Activated naive CD8-positive, alpha-beta T cell (primary cell): ENCODE data around the gene PRKAR1B.

Experiments
- H3K27ac Mint-ChIP-seq: one replicate; pipeline ENCODE4 v1.8.0; 2021; ENCODE audit warnings: mixed read lengths
- H3K27me3 Mint-ChIP-seq: one replicate; pipeline ENCODE4 v1.8.0; 2021; ENCODE audit warnings: mixed read lengths
- H3K36me3 Mint-ChIP-seq: one replicate; pipeline ENCODE4 v1.8.0; 2021; ENCODE audit warnings: mixed read lengths
- H3K4me1 Mint-ChIP-seq: one replicate; pipeline ENCODE4 v1.8.0; 2021; ENCODE audit warnings: low read depth, mixed read lengths
- H3K4me3 Mint-ChIP-seq: one replicate; pipeline ENCODE4 v1.8.0; 2021; ENCODE audit warnings: mild to moderate bottlenecking, mixed read lengths
- H3K9me3 Mint-ChIP-seq: one replicate; pipeline ENCODE4 v1.8.0; 2021; ENCODE audit warnings: low read depth, mixed read lengths

PRKAR1B gene

GRCh38 chr7:684416-684815 lies 42.7 kb downstream of the PRKAR1B start:
- no peak overlapping the region for H3K4me3 Mint-ChIP-seq
- no peaks in the 10 kb centered on the region for H3K27me3 Mint-ChIP-seq
- peaks cover 13% of the 10 kb centered on the region for H3K9me3 Mint-ChIP-seq
- no peak overlapping the region for H3K27ac Mint-ChIP-seq
- no peaks in the 10 kb centered on the region for H3K4me1 Mint-ChIP-seq
- H3K36me3 Mint-ChIP-seq: peaks cover 30% of the 10 kb centered on the region

- no peaks in the 10 kb centered on the region for H3K27me3 Mint-ChIP-seq
- no peak overlapping the region for H3K4me3 Mint-ChIP-seq
- no peaks in the 10 kb centered on the region for H3K4me1 Mint-ChIP-seq
- H3K36me3 Mint-ChIP-seq: peaks cover 30% of the 10 kb centered on the region
- H3K9me3 Mint-ChIP-seq: peaks cover 12% of the 10 kb centered on the region
- no peak overlapping the region for H3K27ac Mint-ChIP-seq
These were observed 43.4 kb downstream of the PRKAR1B start for GRCh38 chr7:683526-684205.

GRCh38 chr7:682810-683209 lies 44.3 kb downstream of the PRKAR1B start:
- H3K36me3 Mint-ChIP-seq: peaks cover 30% of the 10 kb centered on the region
- H3K27me3 Mint-ChIP-seq: no peaks in the 10 kb centered on the region
- H3K4me3 Mint-ChIP-seq: no peak overlapping the region
- H3K27ac Mint-ChIP-seq: no peak overlapping the region
- no peaks in the 10 kb centered on the region for H3K4me1 Mint-ChIP-seq
- peaks cover 10% of the 10 kb centered on the region for H3K9me3 Mint-ChIP-seq

GRCh38 chr7:681551-682307 lies 45.4 kb downstream of the PRKAR1B start:
- H3K36me3 Mint-ChIP-seq: peaks cover 22% of the 10 kb centered on the region
- H3K27me3 Mint-ChIP-seq: no peaks in the 10 kb centered on the region
- peaks cover 4% of the 10 kb centered on the region for H3K9me3 Mint-ChIP-seq
- no peak overlapping the region for H3K4me3 Mint-ChIP-seq
- H3K4me1 Mint-ChIP-seq: no peaks in the 10 kb centered on the region
- H3K27ac Mint-ChIP-seq: no peak overlapping the region

DNA sequence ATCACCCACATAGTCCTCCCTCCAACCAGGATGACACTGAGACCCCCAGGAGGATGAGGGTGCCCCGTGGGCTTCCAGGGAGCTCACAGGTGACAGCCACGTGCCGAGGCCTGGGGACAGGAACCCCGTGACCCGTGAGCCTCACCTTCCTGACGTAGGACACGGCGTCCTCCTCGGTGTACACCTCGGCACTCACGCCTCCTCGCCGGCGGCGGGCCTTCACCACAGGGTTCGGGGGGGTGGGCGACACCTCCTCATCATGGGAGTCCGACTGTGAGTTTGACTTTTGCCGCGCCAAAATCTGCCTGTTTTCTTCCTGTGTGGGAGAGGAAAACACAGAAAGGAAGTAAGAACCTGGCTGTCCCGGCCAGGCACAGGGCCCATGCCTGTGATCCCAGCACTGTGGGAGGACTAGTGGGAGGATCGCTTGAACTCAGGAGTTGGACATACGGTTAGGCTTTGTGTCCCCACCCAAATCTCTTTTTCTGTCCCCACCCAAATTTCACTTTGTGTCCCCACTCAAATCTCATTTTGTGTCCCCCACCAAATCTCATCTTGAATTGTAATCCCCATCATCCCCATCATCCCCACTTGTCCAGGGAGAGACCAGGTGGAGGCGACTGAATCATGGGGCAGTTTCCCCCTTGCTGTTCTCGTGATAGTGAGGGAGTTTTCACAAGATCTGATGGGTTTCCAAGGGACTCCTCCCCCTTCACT lies 46.5 kb downstream of the PRKAR1B start:
- Mint-ChIP-seq H3K4me1 (no peaks in the 10 kb centered on the region), H3K9me3 (no peaks in the 10 kb centered on the region), H3K27me3 (no peaks in the 10 kb centered on the region), H3K36me3 (peaks cover 17% of the 10 kb centered on the region), H3K4me3 (no peak overlapping the region), H3K27ac (no peak overlapping the region)

GRCh38 chr7:676972-677385 lies 50.1 kb downstream of the PRKAR1B start:
- H3K4me1 Mint-ChIP-seq: no peaks in the 10 kb centered on the region
- H3K36me3 Mint-ChIP-seq: peaks cover 27% of the 10 kb centered on the region

DNA sequence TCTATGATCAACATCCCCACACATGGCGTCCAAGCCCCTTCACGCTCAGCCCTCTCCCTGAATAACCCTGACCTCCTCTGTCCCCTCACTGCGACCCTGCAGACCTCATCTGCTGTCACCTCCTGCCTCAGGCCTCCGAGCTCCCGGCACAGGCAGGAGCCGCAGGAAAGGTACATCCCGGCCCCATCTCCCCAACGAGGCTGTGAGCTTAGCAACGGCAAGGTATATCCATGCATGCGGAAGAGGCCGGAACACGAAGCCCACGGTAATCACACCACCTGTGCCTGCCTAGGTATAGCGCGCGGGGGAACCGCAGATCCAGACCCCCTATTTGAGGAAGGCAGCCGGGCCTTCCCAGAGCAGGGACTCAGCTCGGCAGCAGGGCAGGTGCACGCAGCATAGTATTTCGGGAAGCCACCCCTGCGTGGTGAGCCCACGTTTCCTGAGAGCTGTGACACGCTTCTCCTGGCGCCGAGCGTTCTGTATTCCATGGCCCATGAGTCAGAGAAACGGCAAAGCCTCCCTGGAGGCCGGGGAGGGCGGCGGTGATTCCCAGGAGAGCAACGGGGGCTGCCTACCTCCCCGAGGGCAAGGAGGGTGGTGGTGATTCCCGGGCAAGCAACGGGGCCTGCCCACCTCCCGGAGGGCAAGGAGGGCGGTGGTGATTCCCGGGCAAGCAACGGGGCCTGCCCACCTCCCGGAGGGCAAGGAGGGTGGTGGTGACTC lies 50.7 kb downstream of the PRKAR1B start:
- Mint-ChIP-seq H3K4me1 (no peaks in the 10 kb centered on the region), H3K36me3 (peaks cover 27% of the 10 kb centered on the region), H3K4me3 (no peak overlapping the region), H3K27me3 (no peaks in the 10 kb centered on the region), H3K27ac (no peak overlapping the region), H3K9me3 (no peaks in the 10 kb centered on the region)

More at GRCh38 chr7:676972-677385, 50.1 kb downstream of the PRKAR1B start:
- Mint-ChIP-seq H3K9me3 (no peaks in the 10 kb centered on the region), H3K27me3 (no peaks in the 10 kb centered on the region), H3K4me3 (no peak overlapping the region), H3K27ac (no peak overlapping the region)

DNA sequence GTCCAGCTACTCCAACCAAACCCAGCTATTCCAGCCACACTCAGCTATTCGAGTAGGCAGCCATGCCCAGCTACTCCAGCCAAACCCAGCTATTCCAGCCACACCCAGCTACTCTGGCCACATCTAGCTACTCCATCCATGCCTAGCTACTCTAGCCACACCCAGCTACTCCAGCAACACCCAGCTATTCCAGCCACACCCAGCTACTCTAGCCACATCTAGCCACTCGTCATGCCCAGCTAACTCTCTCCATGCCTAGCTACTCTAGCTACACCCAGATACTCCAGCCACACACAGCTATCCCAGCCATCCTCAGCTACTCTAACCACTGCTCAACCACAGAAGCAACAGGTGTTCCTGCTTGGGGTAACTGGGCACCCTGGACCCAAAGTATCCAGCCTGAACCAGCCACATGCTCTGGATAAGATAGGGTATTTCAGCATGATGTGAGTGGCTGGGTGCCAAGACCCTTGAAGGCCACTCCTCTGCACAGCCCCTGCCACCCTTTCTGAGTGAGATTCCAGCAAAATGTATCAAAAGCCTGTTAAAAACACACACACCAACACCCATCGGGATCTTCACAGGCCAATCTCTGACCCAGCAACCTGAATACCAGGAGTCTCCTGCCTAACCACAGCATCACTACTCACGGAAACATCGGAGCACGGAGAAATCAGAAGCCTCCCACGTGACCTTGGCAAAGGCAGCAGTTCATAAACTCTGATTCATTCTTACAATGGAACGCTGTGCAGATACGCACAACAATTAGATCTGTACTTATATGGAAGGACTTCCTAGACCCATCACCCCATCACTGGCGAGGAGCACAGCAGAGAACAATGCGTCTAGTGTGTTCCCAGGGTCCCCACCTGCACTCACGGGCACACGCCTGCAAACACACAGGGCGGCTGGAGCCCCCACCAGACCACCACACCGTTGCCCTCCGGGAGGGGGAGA lies 52.3 kb downstream of the PRKAR1B start:
- Mint-ChIP-seq H3K27me3 (no peaks in the 10 kb centered on the region), H3K4me1 (no peaks in the 10 kb centered on the region), H3K27ac (peak overlapping the region; percentile 41), H3K4me3 (no peak overlapping the region), H3K9me3 (no peaks in the 10 kb centered on the region), H3K36me3 (peaks cover 21% of the 10 kb centered on the region)

- no peak overlapping the region for H3K4me3 Mint-ChIP-seq
- no peak overlapping the region for H3K27ac Mint-ChIP-seq
- H3K4me1 Mint-ChIP-seq: no peaks in the 10 kb centered on the region
- H3K27me3 Mint-ChIP-seq: no peaks in the 10 kb centered on the region
- H3K36me3 Mint-ChIP-seq: peaks cover 19% of the 10 kb centered on the region
- no peaks in the 10 kb centered on the region for H3K9me3 Mint-ChIP-seq
These were observed 53.2 kb downstream of the PRKAR1B start for GRCh38 chr7:673681-674453.

- H3K4me1 Mint-ChIP-seq: no peaks in the 10 kb centered on the region
- H3K27me3 Mint-ChIP-seq: no peaks in the 10 kb centered on the region
- no peak overlapping the region for H3K27ac Mint-ChIP-seq
- no peaks in the 10 kb centered on the region for H3K9me3 Mint-ChIP-seq
- H3K4me3 Mint-ChIP-seq: no peak overlapping the region
- H3K36me3 Mint-ChIP-seq: peaks cover 20% of the 10 kb centered on the region
These were observed 54.2 kb downstream of the PRKAR1B start for GRCh38 chr7:672891-673290.

DNA sequence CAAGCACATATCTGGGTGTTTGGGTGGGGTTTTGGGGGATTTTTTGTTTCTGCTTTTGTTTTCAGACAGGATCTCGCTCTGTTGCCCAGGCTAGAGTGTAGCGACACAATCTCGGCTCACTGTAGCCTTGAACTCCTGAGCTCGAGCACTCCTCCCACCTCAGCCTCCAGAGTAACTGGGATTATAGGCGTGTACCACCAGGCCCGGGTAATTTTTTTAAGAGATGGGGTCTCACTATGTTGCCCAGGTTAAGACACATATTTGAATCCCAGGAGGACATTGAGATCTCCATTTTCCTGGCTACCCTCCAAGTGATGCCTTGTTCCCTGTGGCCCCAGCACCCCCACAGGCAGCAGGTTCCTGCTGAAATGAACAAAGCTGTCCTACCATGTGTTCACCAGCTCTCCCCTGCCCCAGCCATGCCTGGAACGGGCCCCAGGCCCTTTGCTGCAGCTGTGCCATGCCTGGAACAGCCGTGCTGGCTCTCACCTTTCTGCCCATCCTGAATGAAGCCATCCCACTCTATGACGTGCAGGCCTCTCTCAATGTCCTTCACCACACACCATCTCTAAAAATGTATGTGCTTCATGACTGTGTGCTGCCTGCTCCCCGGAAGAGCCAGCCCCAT lies 55.6 kb downstream of the PRKAR1B start:
- no peak overlapping the region for H3K4me3 Mint-ChIP-seq
- no peaks in the 10 kb centered on the region for H3K4me1 Mint-ChIP-seq
- no peaks in the 10 kb centered on the region for H3K9me3 Mint-ChIP-seq
- H3K27me3 Mint-ChIP-seq: no peaks in the 10 kb centered on the region
- H3K36me3 Mint-ChIP-seq: peaks cover 20% of the 10 kb centered on the region
- peak overlapping the region; percentile 16 for H3K27ac Mint-ChIP-seq

DNA sequence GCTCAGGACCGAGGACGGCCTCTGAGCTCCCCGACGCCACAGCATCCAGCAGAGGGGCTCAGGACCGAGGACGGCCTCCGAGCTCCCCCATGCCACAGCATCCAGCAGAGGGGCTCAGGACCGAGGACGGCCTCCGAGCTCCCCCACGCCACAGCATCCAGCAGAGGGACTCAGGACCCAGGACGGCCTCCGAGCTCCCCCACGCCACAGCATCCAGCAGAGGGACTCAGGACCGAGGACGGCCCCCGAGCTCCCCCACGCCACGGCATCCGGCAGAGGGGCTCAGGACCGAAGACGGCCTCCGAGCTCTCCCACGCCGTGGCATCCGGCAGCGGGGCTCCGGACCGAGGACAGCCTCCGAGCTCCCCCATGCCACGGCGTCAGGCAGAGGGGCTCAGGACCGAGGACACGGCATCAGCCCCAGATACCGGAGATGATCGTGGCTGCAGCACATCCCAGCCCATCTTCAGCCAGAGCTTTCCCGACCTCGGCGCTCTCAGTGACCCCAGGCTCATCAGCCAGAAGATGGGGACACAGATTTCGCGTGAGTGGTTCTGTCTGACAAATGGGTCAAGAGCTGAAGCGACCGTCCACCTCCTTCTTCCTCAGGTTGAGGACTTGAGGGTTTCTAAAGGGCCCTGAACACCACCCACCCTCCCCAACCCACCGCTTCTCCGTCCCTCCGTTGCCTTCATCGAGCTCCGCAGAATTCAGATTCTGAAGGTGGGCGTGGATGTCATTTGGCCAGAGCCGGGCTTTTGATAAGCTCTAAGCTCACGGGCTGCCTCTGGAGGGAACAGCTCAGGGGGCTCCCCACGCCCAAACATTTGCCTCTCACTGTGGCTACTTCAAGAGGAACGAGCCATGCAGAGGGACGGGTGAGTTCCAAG lies 56.3 kb downstream of the PRKAR1B start:
- Mint-ChIP-seq H3K9me3 (no peaks in the 10 kb centered on the region), H3K27ac (no peak overlapping the region), H3K4me3 (no peak overlapping the region), H3K4me1 (no peaks in the 10 kb centered on the region), H3K27me3 (no peaks in the 10 kb centered on the region), H3K36me3 (peaks cover 20% of the 10 kb centered on the region)
